HepG2 (cell line): Measurements from ENCODE around the gene RPL41. TPM values are rescaled to one million over a fixed set of nuclear protein-coding genes. Genes with fewer than 3 reads are reported as not detected.

Experiments used
- ATAC-seq: fragments of 200-7000 bp; cut with Tn5 transposase; 3 replicates; pipeline ENCODE4 v1.9.1; 2020; ENCODE audit warnings: mild to moderate bottlenecking, moderate library complexity
- BruUV-seq: library from RNA; stranded (reverse); fragments of 400-500 nt; replicated peaks from 2 replicates; lab custom pipeline; 2021; lab: Mats Ljungman, UMichigan
- CTCF ChIA-PET: fragments of 300-600 bp; formaldehyde crosslinking; extraction: SDS; loops from one replicate; lab custom pipeline; 2021; ENCODE audit warnings: low total read pairs, inconsistent platforms, low intra/inter-chr PET ratio; lab: Yijun Ruan, JAX
- POLR2A ChIA-PET: fragments of 350-600 bp; sonication (Branson Sonifier 250); formaldehyde crosslinking; loops from one replicate; lab custom pipeline; 2020; ENCODE audit warnings: antibody characterized with exemption, inconsistent platforms; lab: Yijun Ruan, JAX
- DNase-seq: peaks from one replicate; pipeline ENCODE4 v3.0.0-alpha.2; 2015; ENCODE audit warnings: low spot score
- FAIRE-seq: peaks from 3 replicates; lab custom pipeline; 2011; peaks lifted over from hg19 to GRCh38; lab: Jason Lieb, UNC
- H2AFZ ChIP-seq: one replicate; pipeline ENCODE4 v1.6.1; 2011; ENCODE audit warnings: low read length, inconsistent platforms
- H3K27ac ChIP-seq: fragments of 300-600 bp; 3 replicates; pipeline ENCODE4 v1.8.0; 2011; ENCODE audit warnings: mixed run types, mild to moderate bottlenecking, mixed read lengths, low read length, inconsistent platforms; ENCODE audit not compliant: insufficient read depth; ENCODE audit errors: extremely low read length
- H3K27me3 ChIP-seq, 2 experiments: fragments of 200-600 bp in 1 of 2; 2 replicates in 1 of 2; 3 replicates in 1 of 2; pipeline versions ENCODE4 v1.6.0 to v1.8.0; 2011; ENCODE audit warnings: low read length in 2 of 2, mild to moderate bottlenecking in 2 of 2, moderate library complexity in 2 of 2, inconsistent platforms in 1 of 2; ENCODE audit not compliant: insufficient read depth in 2 of 2, control insufficient read depth in 1 of 2
- H3K36me3 ChIP-seq, 2 experiments: fragments of 200-600 bp in 1 of 2; replicated peaks in 1 of 2; 2 replicates in 1 of 2; 3 replicates in 1 of 2; pipeline versions ENCODE4 v1.5.1 to v1.8.0; 2011; ENCODE audit warnings: low read length in 2 of 2, inconsistent platforms in 1 of 2; ENCODE audit not compliant: insufficient read depth in 2 of 2, control insufficient read depth in 1 of 2
- H3K4me1 ChIP-seq: 2 replicates; pipeline ENCODE4 v1.5.1; 2012; ENCODE audit warnings: low read length, inconsistent platforms; ENCODE audit not compliant: insufficient read depth
- H3K4me2 ChIP-seq: 2 replicates; pipeline ENCODE4 v1.6.0; 2011; ENCODE audit warnings: low read depth, low read length, inconsistent platforms
- H3K4me3 ChIP-seq, 3 experiments: fragments of 200-600 bp in 1 of 3; sonication (generic), shearing (Covaris generic) in 1 of 3; replicated peaks in 1 of 3; 2 replicates each; pipeline ENCODE4 v1.5.1; 2011 to 2016; ENCODE audit warnings: low read length in 3 of 3, inconsistent platforms in 2 of 3, low read depth in 2 of 3, mild to moderate bottlenecking in 2 of 3, control low read depth in 1 of 3, mixed read lengths in 1 of 3; ENCODE audit not compliant: insufficient read depth in 1 of 3
- H3K79me2 ChIP-seq: one replicate; pipeline ENCODE4 v1.6.1; 2011; ENCODE audit warnings: low read length, inconsistent platforms; ENCODE audit not compliant: insufficient read depth
- H3K9ac ChIP-seq: 2 replicates; pipeline ENCODE4 v1.6.0; 2011; ENCODE audit warnings: mild to moderate bottlenecking, low read depth, low read length, inconsistent platforms; ENCODE audit not compliant: insufficient read depth
- H3K9me3 ChIP-seq: 2 replicates; pipeline ENCODE4 v1.5.1; 2012; ENCODE audit warnings: mild to moderate bottlenecking, low read length
- H4K20me1 ChIP-seq: 2 replicates; pipeline ENCODE4 v1.6.0; 2011; ENCODE audit warnings: inconsistent platforms, mild to moderate bottlenecking, low read length, moderate library complexity; ENCODE audit not compliant: insufficient read depth
- EHMT2 ChIP-seq: fragments of 200-600 bp; sonication (generic); IDR thresholded peaks from 2 replicates; pipeline ENCODE4 v1.7.0; 2017; ENCODE audit warnings: antibody characterized with exemption, low read depth, low read length, borderline replicate concordance
- IKZF4 ChIP-seq: sonication (generic); formaldehyde crosslinking; IDR thresholded peaks from 2 replicates; pipeline ENCODE4 v1.5.1; 2020; ENCODE audit warnings: borderline replicate concordance, mild to moderate bottlenecking, low read depth, missing genetic modification reagents; ENCODE audit errors: not compliant biosample characterization
- KDM5B ChIP-seq: sonication (generic); formaldehyde crosslinking; IDR thresholded peaks from 2 replicates; pipeline ENCODE4 v1.4.0; 2020; ENCODE audit warnings: missing genetic modification reagents, mild to moderate bottlenecking, borderline replicate concordance
- PHF8 ChIP-seq: sonication (generic); formaldehyde crosslinking; IDR thresholded peaks from 2 replicates; pipeline ENCODE4 v1.5.0; 2020; ENCODE audit warnings: missing genetic modification reagents
- SMAD9 ChIP-seq: sonication (generic); formaldehyde crosslinking; IDR thresholded peaks from 2 replicates; pipeline ENCODE4 v1.5.1; 2020; ENCODE audit warnings: mild to moderate bottlenecking, missing genetic modification reagents
- SOX13 ChIP-seq, 3 experiments: fragments of 450-650 bp in 1 of 3; sonication (generic) in 1 of 3; formaldehyde crosslinking in 1 of 3; IDR thresholded peaks in 2 of 3; conservative IDR thresholded peaks in 1 of 3; 2 replicates each; pipeline versions ENCODE4 v1.5.0 to v1.6.1; 2016 to 2020; ENCODE audit warnings: antibody characterized with exemption in 1 of 3, mild to moderate bottlenecking in 1 of 3, missing compliant biosample characterization in 1 of 3, missing genetic modification reagents in 1 of 3, moderate library complexity in 1 of 3
- STAG1 ChIP-seq: sonication (generic); formaldehyde crosslinking; IDR thresholded peaks from 2 replicates; pipeline ENCODE4 v1.4.0; 2020; ENCODE audit warnings: missing genetic modification reagents
- THAP9 ChIP-seq: sonication (generic); formaldehyde crosslinking; IDR thresholded peaks from 2 replicates; pipeline ENCODE4; 2020; ENCODE audit warnings: missing genetic modification reagents, mild to moderate bottlenecking, borderline replicate concordance
- ZFP41 ChIP-seq: sonication (generic); formaldehyde crosslinking; IDR thresholded peaks from 2 replicates; pipeline ENCODE4 v1.4.0; 2020; ENCODE audit warnings: mild to moderate bottlenecking, missing genetic modification reagents, borderline replicate concordance
- ZNF296 ChIP-seq: sonication (generic); formaldehyde crosslinking; conservative IDR thresholded peaks from 2 replicates; pipeline ENCODE4 v1.5.0; 2020; ENCODE audit warnings: mild to moderate bottlenecking, missing genetic modification reagents
- ZNF749 ChIP-seq: sonication (generic); formaldehyde crosslinking; IDR thresholded peaks from 2 replicates; pipeline ENCODE4 v1.8.0; 2022; ENCODE audit warnings: mild to moderate bottlenecking, missing genetic modification reagents, moderate library complexity, borderline replicate concordance
- ZNF878 ChIP-seq: sonication (generic); formaldehyde crosslinking; IDR thresholded peaks from 2 replicates; pipeline ENCODE4 v1.8.1; 2023; ENCODE audit warnings: mild to moderate bottlenecking, missing genetic modification reagents, moderate library complexity
- WGBS: methylation state at CpG from one replicate; pipeline ENCODE4 v1.1.6; 2017; ENCODE audit warnings: low lambda C conversion rate; 5-methylcytosine and 5-hydroxymethylcytosine counted together
- in situ Hi-C: cut with HindIII; loops from 2 replicates; pipeline ENCODE4 v1.10.0; 2017; ENCODE audit warnings: low pct_unique_long_range_greater_than_20kb; ENCODE audit not compliant: extremely low pct_ligation_motif_present
- intact Hi-C: fragments of 100-400 bp; cut with micrococcal nuclease; formaldehyde crosslinking; loops from one replicate; pipeline ENCODE4 v1.10.0; 2022; ENCODE audit not compliant: unreplicated experiment
- polyA plus RNA-seq, 8 experiments: library from polyadenylated mRNA; depleted of rRNA in 3 of 8; stranded (reverse) in 7 of 8; unstranded in 1 of 8; fragments of >200 nt; fragmentation: Illumina TruSeq in 4 of 8; extraction: Trizol in 4 of 8; gene quantifications; 2 replicates each; pipeline versions ENCODE4 v1.2.1 to v1.2.3, GENCODE V29; 2011 to 2016; ENCODE audit warnings: low read depth in 4 of 8, missing spikeins in 1 of 8, mixed read lengths in 1 of 8; ENCODE audit not compliant: insufficient read depth in 1 of 8
- total RNA-seq, 5 experiments: library from RNA; depleted of rRNA; stranded (reverse); fragments of >200 nt; fragmentation: Illumina TruSeq; extraction: Trizol; gene quantifications; 2 replicates each; pipeline ENCODE4 v1.2.3, GENCODE V29; 2016; ENCODE audit warnings: low read depth in 1 of 5
- TF ChIP-seq, protein P1 (sequence below): sonication (generic); formaldehyde crosslinking; IDR thresholded peaks from 2 replicates; pipeline ENCODE4 v1.4.0; 2020; ENCODE audit warnings: mild to moderate bottlenecking, missing genetic modification reagents
- TF ChIP-seq, protein P2 (sequence below): sonication (generic); formaldehyde crosslinking; IDR thresholded peaks from 2 replicates; pipeline ENCODE4 v1.4.0; 2020; ENCODE audit warnings: missing genetic modification reagents

Gene RPL41
- total and polyA plus RNA-seq, 2 of the 13 experiments (the other 11 are each of a cell fraction or from before 2014, with no cell fraction given) = 4,012 to 7,670 TPM

- TF ChIP-seq SMAD9 (CRISPR knock-in tag) (0 out of 2 replicates have a peak, but pooled peaks have one; percentile 77), KDM5B (0 out of 2 replicates have a peak, but pooled peaks have one; percentile 35), ZNF749 (CRISPR knock-in tag) (peak; percentile 45; the same call in 1 of the 2 replicates), ZNF878 (CRISPR knock-in tag) (0 out of 2 replicates have a peak, but pooled peaks have one; percentile 20), STAG1 (CRISPR knock-in tag) (peak; percentile 4; the same call in 1 of the 2 replicates)
- TF ChIP-seq, protein P1, sequence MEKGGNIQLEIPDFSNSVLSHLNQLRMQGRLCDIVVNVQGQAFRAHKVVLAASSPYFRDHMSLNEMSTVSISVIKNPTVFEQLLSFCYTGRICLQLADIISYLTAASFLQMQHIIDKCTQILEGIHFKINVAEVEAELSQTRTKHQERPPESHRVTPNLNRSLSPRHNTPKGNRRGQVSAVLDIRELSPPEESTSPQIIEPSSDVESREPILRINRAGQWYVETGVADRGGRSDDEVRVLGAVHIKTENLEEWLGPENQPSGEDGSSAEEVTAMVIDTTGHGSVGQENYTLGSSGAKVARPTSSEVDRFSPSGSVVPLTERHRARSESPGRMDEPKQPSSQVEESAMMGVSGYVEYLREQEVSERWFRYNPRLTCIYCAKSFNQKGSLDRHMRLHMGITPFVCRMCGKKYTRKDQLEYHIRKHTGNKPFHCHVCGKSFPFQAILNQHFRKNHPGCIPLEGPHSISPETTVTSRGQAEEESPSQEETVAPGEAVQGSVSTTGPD = no peak
- TF ChIP-seq, protein P2, sequence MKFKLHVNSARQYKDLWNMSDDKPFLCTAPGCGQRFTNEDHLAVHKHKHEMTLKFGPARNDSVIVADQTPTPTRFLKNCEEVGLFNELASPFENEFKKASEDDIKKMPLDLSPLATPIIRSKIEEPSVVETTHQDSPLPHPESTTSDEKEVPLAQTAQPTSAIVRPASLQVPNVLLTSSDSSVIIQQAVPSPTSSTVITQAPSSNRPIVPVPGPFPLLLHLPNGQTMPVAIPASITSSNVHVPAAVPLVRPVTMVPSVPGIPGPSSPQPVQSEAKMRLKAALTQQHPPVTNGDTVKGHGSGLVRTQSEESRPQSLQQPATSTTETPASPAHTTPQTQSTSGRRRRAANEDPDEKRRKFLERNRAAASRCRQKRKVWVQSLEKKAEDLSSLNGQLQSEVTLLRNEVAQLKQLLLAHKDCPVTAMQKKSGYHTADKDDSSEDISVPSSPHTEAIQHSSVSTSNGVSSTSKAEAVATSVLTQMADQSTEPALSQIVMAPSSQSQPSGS = peak; percentile 97
Observed at GRCh38 chr12:56127888-56128669, 11.6 kb downstream of the RPL41 start, which contains the start of gene ESYT1 (continued).

DNA sequence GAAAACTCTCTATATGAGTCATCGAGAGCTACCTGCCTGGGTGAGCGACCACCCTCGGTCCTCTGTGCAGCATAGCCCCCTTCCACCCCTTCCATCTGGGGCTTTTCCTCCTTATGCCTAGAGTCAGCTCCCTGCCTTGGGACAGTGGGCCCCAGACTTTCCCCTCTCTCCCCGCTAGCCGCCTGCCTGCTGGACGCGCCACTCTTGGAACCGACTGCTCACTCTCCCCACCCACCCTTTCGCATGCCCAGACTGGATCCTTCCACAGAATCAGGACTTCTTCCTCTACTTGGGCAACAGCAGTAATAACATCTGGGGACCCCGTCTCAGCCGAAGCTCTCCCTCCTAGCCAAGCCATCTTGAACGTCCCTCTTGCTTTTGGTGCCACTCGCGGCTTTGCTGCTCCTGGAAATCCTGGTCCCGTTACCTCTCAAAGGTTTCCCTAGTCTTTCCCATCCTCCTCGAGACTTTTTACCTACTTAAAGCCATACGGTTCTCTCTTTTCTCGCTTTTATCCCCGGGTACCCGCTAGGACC is 12.3 kb downstream of the RPL41 start:
- no peak for DNase-seq
- Histone ChIP-seq H3K4me2 (peak overlapping the region; percentile 86), H3K27ac (peak overlapping the region; percentile 57), H3K4me1 (peaks cover 55% of the 10 kb centered on the region), H3K4me3 (peak overlapping the region; percentile 72 to 89 (median 83)), H3K36me3 (peaks cover 13 to 32% of the 10 kb centered on the region in 2 experiments), H2AFZ (no peak overlapping the region), H3K79me2 (peaks cover 17% of the 10 kb centered on the region), H4K20me1 (no peaks in the 10 kb centered on the region), H3K27me3 (no peaks in the 10 kb centered on the region), H3K9ac (peak overlapping the region; percentile 80), H3K9me3 (no peaks in the 10 kb centered on the region)
- ChIA-PET CTCF (interaction anchor here (4.2 kb wide), 1 partner anchor 61 kb away, joined by 24 read pairs; the partner anchor contains the start of gene SMARCC2), POLR2A (interaction anchor here (0.9 to 3.8 kb wide), 24 partner anchors 10 to 508 kb away, joined by 3 to 58 read pairs (median 6); partner anchors contain the start of genes COQ10A, ERBB3, GLS2 and MYL6)
- no TSS peak for BruUV-seq
- in situ Hi-C loops (loop anchor here (5.0 kb wide), 1 partner anchor 59 kb away; the partner anchor contains the start of gene SMARCC2), intact Hi-C loops (no loop called here)
- WGBS = 0% methylated on average over 16 of the region's 20 CpGs
- FAIRE-seq = no peak
- peak; percentile 33 for ATAC-seq
- TF ChIP-seq EHMT2 (no peak), ZFP41 (CRISPR knock-in tag) (peak; percentile 31; the same call in 1 of the 2 replicates), THAP9 (no peak), SOX13 (IDR thresholded peaks at IDR 0.05) (no peak), SOX13 (CRISPR knock-in tag; conservative IDR thresholded peaks at IDR 0.05 in 1 of 2, IDR thresholded peaks at IDR 0.05 in 1 of 2) (no peak), ZNF296 (CRISPR knock-in tag) (peak; percentile 71; the same call in 1 of the 2 replicates), PHF8 (CRISPR knock-in tag) (no peak), IKZF4 (no peak)
